ENCODE results near the gene SLC13A1. TPM values are rescaled to one million over a fixed set of nuclear protein-coding genes. Genes with fewer than 3 reads are reported as not detected.

The SLC13A1 gene
- total and polyA plus RNA-seq, 2 experiments from 2014 or later: not detected

DNA sequence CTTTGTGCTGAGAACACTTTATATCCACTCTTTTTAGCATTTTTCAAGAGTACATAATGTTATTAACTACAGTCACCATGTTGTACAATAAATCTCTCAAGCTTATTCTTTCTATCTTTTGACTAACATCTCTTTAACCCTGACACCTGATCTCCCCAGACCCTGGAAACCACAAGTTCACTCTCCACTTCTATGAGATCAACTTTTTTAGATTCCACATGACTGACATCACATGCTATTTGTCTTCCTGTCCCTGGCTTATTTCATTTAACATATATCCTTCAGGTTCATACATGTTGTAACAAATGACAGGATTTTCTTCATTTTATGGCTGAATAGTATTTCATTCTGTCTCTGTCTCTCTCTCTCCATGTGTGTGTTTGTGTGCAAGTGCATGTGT, 15.5 kb downstream of the SLC13A1 start (continued):
- TF ChIP-seq, protein P1, sequence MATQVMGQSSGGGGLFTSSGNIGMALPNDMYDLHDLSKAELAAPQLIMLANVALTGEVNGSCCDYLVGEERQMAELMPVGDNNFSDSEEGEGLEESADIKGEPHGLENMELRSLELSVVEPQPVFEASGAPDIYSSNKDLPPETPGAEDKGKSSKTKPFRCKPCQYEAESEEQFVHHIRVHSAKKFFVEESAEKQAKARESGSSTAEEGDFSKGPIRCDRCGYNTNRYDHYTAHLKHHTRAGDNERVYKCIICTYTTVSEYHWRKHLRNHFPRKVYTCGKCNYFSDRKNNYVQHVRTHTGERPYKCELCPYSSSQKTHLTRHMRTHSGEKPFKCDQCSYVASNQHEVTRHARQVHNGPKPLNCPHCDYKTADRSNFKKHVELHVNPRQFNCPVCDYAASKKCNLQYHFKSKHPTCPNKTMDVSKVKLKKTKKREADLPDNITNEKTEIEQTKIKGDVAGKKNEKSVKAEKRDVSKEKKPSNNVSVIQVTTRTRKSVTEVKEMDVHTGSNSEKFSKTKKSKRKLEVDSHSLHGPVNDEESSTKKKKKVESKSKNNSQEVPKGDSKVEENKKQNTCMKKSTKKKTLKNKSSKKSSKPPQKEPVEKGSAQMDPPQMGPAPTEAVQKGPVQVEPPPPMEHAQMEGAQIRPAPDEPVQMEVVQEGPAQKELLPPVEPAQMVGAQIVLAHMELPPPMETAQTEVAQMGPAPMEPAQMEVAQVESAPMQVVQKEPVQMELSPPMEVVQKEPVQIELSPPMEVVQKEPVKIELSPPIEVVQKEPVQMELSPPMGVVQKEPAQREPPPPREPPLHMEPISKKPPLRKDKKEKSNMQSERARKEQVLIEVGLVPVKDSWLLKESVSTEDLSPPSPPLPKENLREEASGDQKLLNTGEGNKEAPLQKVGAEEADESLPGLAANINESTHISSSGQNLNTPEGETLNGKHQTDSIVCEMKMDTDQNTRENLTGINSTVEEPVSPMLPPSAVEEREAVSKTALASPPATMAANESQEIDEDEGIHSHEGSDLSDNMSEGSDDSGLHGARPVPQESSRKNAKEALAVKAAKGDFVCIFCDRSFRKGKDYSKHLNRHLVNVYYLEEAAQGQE (IDR thresholded peaks at IDR 0.05; ENCODE audit: unreplicated experiment): no peak
- TF ChIP-seq ZNF114 (CRISPR knock-in tag; IDR thresholded peaks at IDR 0.05) (no peak), POLR2AphosphoS5 (IDR thresholded peaks at IDR 0.05; ENCODE audit: low read depth) (no peak)
- TF ChIP-seq, protein P2, sequence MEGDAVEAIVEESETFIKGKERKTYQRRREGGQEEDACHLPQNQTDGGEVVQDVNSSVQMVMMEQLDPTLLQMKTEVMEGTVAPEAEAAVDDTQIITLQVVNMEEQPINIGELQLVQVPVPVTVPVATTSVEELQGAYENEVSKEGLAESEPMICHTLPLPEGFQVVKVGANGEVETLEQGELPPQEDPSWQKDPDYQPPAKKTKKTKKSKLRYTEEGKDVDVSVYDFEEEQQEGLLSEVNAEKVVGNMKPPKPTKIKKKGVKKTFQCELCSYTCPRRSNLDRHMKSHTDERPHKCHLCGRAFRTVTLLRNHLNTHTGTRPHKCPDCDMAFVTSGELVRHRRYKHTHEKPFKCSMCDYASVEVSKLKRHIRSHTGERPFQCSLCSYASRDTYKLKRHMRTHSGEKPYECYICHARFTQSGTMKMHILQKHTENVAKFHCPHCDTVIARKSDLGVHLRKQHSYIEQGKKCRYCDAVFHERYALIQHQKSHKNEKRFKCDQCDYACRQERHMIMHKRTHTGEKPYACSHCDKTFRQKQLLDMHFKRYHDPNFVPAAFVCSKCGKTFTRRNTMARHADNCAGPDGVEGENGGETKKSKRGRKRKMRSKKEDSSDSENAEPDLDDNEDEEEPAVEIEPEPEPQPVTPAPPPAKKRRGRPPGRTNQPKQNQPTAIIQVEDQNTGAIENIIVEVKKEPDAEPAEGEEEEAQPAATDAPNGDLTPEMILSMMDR (conservative IDR thresholded peaks at IDR 0.05; ENCODE audit: low read depth in 2 of 2): no peak

DNA sequence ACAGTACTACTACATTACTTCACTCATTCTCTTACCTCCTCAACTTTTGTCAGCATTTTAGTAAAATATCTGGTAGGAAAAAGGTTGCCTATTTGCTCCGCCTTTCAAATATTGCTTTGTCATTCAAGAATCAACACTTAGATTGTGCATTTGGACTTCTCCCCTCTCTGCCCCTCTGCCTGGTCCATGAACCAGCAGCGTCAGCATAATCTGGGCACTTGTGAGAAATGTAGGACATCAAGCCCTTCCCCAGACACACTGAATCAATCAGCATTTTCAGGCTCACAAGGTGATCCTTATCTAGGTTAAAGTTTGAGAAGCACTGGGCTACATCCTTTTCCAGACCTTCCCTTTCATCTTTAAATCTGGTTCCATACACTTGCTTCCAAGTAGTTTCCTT, 16.3 kb downstream of the SLC13A1 start:
- Histone ChIP-seq H3K4me1 (ENCODE audit: insufficient read depth) (no peaks in the 10 kb centered on the region), H3K27me3 (ENCODE audit: insufficient read depth) (no peaks in the 10 kb centered on the region), H3K9me2 (ENCODE audit: insufficient read depth) (0 out of 2 replicates have a peak, but pooled peaks cover 3% of the 10 kb centered on the region), H3K79me2 (replicated peaks; ENCODE audit: insufficient read depth) (no peaks in the 10 kb centered on the region), H3K27ac (ENCODE audit: low read depth) (no peak overlapping the region), H3K4me2 (no peak overlapping the region), H4K20me1 (replicated peaks; ENCODE audit: insufficient read depth) (no peaks in the 10 kb centered on the region), H2AFZ (no peak overlapping the region), H3F3A (replicated peaks; ENCODE audit: low read depth) (no peaks in the 10 kb centered on the region), H3K4me3 (no peak overlapping the region), H3K36me3 (ENCODE audit: insufficient read depth) (peaks cover 3% of the 10 kb centered on the region; the same call in 1 of the 2 replicates)
- Mint-ChIP-seq H3K36me3 (ENCODE audit: low read depth) (peaks cover 5% of the 10 kb centered on the region; the same call in 2 of the 3 replicates), H3K4me3 (no peak overlapping the region), H3K9me3 (peaks cover 9% of the 10 kb centered on the region), H3K27me3 (ENCODE audit: insufficient read depth, low read depth, poor library complexity) (no peaks in the 10 kb centered on the region), H3K27ac (no peak overlapping the region), H3K4me1 (no peaks in the 10 kb centered on the region)
- ATAC-seq (no peak), DNase-seq (ENCODE audit: low spot score) (no peak)
- no peak for TF ChIP-seq STAT1 (IDR thresholded peaks at IDR 0.05; ENCODE audit: unreplicated experiment)
- TF ChIP-seq, protein P3, sequence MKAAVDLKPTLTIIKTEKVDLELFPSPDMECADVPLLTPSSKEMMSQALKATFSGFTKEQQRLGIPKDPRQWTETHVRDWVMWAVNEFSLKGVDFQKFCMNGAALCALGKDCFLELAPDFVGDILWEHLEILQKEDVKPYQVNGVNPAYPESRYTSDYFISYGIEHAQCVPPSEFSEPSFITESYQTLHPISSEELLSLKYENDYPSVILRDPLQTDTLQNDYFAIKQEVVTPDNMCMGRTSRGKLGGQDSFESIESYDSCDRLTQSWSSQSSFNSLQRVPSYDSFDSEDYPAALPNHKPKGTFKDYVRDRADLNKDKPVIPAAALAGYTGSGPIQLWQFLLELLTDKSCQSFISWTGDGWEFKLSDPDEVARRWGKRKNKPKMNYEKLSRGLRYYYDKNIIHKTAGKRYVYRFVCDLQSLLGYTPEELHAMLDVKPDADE (IDR thresholded peaks at IDR 0.05): no peak
- no peak for TF ChIP-seq POLR2AphosphoS5 (IDR thresholded peaks at IDR 0.05; ENCODE audit: low read depth)
- no peak for TF ChIP-seq EZH2 (IDR thresholded peaks at IDR 0.05; ENCODE audit: low read depth, unreplicated experiment)
- TF ChIP-seq EZH2phosphoT487 (IDR thresholded peaks at IDR 0.05; ENCODE audit: unreplicated experiment): no peak
- no peak for TF ChIP-seq NANOG (IDR thresholded peaks at IDR 0.05; ENCODE audit: borderline replicate concordance)
- no peak for TF ChIP-seq ZNF114 (CRISPR knock-in tag; IDR thresholded peaks at IDR 0.05)
- TF ChIP-seq JUNB (IDR thresholded peaks at IDR 0.05; ENCODE audit: unreplicated experiment): no peak
- TF ChIP-seq, protein P4, sequence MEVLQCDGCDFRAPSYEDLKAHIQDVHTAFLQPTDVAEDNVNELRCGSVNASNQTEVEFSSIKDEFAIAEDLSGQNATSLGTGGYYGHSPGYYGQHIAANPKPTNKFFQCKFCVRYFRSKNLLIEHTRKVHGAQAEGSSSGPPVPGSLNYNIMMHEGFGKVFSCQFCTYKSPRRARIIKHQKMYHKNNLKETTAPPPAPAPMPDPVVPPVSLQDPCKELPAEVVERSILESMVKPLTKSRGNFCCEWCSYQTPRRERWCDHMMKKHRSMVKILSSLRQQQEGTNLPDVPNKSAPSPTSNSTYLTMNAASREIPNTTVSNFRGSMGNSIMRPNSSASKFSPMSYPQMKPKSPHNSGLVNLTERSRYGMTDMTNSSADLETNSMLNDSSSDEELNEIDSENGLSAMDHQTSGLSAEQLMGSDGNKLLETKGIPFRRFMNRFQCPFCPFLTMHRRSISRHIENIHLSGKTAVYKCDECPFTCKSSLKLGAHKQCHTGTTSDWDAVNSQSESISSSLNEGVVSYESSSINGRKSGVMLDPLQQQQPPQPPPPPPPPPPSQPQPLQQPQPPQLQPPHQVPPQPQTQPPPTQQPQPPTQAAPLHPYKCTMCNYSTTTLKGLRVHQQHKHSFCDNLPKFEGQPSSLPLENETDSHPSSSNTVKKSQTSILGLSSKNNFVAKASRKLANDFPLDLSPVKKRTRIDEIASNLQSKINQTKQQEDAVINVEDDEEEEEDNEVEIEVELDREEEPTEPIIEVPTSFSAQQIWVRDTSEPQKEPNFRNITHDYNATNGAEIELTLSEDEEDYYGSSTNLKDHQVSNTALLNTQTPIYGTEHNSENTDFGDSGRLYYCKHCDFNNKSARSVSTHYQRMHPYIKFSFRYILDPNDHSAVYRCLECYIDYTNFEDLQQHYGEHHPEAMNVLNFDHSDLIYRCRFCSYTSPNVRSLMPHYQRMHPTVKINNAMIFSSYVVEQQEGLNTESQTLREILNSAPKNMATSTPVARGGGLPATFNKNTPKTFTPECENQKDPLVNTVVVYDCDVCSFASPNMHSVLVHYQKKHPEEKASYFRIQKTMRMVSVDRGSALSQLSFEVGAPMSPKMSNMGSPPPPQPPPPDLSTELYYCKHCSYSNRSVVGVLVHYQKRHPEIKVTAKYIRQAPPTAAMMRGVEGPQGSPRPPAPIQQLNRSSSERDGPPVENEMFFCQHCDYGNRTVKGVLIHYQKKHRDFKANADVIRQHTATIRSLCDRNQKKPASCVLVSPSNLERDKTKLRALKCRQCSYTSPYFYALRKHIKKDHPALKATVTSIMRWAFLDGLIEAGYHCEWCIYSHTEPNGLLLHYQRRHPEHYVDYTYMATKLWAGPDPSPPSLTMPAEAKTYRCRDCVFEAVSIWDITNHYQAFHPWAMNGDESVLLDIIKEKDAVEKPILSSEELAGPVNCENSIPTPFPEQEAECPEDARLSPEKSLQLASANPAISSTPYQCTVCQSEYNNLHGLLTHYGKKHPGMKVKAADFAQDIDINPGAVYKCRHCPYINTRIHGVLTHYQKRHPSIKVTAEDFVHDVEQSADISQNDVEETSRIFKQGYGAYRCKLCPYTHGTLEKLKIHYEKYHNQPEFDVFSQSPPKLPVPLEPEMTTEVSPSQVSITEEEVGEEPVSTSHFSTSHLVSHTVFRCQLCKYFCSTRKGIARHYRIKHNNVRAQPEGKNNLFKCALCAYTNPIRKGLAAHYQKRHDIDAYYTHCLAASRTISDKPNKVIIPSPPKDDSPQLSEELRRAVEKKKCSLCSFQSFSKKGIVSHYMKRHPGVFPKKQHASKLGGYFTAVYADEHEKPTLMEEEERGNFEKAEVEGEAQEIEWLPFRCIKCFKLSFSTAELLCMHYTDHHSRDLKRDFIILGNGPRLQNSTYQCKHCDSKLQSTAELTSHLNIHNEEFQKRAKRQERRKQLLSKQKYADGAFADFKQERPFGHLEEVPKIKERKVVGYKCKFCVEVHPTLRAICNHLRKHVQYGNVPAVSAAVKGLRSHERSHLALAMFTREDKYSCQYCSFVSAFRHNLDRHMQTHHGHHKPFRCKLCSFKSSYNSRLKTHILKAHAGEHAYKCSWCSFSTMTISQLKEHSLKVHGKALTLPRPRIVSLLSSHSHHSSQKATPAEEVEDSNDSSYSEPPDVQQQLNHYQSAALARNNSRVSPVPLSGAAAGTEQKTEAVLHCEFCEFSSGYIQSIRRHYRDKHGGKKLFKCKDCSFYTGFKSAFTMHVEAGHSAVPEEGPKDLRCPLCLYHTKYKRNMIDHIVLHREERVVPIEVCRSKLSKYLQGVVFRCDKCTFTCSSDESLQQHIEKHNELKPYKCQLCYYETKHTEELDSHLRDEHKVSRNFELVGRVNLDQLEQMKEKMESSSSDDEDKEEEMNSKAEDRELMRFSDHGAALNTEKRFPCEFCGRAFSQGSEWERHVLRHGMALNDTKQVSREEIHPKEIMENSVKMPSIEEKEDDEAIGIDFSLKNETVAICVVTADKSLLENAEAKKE (CRISPR knock-in tag; IDR thresholded peaks at IDR 0.05): no peak

Data from GM23338 (cell line).